GM21367 (cell line): ENCODE results near the gene GPR137.
"Not testable (repeated sequence)": the region's sequence is repeated elsewhere in the genome, so short reads cannot be mapped to it uniquely, and the experiment has no call there.

Experiments used
- ATAC-seq: cut with Tn5 transposase; IDR thresholded peaks from one replicate; pipeline ENCODE4 v1.9.1; 2021; ENCODE audit not compliant: unreplicated experiment

Gene GPR137

GRCh38 chr11:64316672-64317324, 31.1 kb downstream of the GPR137 start:
- ATAC-seq, result peak; percentile 14

DNA sequence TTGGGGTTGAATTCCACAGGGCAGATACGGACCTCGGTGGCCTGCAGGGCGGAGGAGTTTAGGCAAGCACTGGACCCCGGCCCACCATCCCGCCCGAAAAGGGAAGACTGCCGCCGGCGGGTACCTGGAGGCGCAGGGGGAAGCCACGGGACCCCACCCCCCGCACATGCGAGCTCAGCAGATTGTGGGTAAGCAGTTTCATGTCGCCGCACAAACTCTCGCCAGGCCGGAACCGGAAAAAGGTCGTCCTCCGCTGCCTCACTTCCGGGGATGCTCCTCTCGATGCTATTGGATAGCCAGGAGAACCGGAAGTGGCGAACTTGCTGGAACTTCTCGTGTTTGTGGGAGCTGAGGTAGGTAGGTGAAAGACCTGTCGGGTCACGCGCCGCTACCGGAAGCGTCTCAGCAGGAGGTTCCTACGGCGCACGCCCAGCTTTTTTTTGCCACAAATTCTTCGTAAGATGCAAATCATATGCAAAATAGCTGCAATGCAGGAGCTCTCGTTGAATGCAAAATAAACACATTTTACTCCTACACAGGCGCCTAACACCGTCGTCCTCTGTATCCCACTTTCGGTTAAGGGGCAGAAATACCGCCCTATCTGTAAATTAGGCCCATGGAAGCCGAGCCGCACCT, 31.8 kb downstream of the GPR137 start, which contains the start of gene TRMT112:
Gene TRMT112, minus strand, starts transcription at position 235 of the 636 bp plus-strand sequence. Its CDS starts 33 bp downstream, at position 202.
- peak; percentile 41 for ATAC-seq

DNA sequence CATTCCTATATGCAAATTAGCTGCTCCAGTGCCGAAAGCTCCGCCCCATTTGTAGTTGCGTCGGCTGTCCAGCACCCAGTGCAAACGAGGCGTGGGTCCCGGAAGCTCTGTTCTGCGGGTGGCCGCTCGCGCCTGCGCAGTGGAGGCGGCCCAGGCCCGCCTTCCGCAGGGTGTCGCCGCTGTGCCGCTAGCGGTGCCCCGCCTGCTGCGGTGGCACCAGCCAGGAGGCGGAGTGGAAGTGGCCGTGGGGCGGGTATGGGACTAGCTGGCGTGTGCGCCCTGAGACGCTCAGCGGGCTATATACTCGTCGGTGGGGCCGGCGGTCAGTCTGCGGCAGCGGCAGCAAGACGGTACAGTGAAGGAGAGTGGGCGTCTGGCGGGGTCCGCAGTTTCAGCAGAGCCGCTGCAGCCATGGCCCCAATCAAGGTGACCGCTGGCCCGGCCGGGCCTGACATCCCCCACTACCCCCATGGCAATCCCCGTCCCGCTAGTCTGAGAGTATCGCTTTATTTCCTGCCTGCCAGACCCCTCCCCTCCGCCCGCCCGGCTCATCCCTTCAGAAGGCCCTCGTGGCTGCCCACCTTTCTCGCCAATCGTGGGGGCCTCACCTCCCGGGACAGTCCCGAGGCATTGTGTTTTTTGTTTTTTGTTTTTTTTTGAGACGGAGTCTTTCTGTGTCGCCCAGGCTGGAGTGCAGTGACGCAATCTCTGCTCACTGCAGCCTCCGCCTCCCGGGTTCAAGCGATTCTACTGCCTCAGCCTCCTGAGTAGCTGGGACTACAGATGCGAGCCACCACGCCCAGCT, 32.5 kb downstream of the GPR137 start, which contains the start of gene PRDX5:
Gene PRDX5, plus strand, starts transcription at position 161 of the 805 bp plus-strand sequence. Its CDS starts 95 bp downstream, at position 256.
- ATAC-seq, result peak; percentile 46

- no peak for ATAC-seq
Measured at GRCh38 chr11:64318766-64319761, 33.4 kb downstream of the GPR137 start.

DNA sequence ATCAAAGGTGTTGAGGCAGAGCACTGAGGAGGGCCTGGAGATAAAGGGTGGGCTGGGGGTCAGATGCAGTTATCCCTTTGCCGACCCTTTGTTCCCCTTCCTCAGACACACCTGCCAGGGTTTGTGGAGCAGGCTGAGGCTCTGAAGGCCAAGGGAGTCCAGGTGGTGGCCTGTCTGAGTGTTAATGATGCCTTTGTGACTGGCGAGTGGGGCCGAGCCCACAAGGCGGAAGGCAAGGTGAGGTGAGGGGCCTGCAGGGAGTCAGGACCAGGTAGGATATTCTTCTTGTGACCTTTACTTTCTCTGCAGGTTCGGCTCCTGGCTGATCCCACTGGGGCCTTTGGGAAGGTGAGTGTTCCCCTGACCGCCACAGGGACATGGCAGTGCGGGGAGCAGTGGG, 34.9 kb downstream of the GPR137 start:
- ATAC-seq, result no peak

DNA sequence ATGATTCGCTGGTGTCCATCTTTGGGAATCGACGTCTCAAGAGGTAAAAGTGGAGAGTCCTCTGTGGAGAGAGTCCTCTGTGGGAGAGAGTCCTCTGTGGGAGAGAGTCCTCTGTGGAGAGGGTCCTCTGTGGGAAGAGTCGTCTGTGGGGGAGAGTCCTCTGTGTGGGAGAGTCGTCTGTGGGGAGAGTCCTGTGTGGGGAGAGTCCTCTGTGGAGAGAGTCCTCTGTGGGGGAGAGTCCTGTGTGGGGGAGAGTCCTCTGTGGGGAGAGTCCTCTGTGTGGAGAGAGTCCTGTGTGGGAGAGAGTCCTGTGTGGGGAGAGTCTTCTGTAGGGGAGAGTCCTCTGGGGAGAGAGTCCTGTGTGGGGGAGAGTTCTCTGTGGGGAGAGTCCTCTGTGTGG, 35.4 kb downstream of the GPR137 start:
- no peak for ATAC-seq

DNA sequence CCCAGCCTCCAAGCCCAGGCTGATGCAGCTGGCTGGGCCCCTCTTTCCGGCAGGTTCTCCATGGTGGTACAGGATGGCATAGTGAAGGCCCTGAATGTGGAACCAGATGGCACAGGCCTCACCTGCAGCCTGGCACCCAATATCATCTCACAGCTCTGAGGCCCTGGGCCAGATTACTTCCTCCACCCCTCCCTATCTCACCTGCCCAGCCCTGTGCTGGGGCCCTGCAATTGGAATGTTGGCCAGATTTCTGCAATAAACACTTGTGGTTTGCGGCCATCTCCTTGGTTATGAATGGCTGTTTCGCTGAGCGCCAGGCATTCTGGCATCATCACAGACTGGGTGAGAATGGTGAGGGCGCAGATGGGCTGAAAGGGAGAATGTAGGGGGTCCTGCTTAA, 35.9 kb downstream of the GPR137 start:
- no peak for ATAC-seq

DNA sequence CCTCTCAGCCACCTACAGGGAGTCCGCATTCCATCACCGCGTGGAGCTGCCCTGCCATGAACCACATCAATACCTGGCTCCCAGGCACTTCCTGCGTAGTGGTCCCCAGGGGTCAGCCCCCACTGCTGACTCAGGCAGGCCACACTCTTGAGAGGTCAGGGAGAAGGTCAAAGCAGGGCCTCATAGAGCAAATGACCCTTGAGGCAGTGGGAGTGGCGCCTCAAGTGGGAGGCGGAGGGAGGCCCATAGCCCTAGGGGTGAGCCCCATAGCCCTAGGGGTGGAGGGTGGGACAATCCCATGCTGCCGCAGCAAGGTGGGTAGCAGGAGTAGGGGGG, 37.2 kb downstream of the GPR137 start:
- no peak for ATAC-seq

DNA sequence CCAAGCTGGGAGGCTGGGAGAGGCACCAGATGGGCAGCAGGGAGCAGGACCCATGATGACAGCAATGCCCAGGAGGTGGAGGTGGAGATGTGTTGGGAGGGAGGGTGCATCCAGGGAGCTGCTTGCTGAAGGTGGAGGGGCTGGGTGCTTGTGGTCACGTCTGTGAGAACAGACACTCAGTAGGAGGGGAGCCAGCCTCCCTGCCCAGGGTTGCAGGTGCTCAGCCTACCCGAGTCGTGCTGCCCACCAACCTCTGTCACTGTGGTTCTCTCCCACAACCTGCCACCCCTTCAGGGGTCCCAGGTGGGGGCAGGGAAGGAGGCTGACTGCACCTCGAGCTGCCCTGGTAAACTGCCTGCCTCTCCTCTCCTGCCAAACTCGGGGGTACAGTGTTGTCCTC, 37.7 kb downstream of the GPR137 start:
- ATAC-seq, result no peak

DNA sequence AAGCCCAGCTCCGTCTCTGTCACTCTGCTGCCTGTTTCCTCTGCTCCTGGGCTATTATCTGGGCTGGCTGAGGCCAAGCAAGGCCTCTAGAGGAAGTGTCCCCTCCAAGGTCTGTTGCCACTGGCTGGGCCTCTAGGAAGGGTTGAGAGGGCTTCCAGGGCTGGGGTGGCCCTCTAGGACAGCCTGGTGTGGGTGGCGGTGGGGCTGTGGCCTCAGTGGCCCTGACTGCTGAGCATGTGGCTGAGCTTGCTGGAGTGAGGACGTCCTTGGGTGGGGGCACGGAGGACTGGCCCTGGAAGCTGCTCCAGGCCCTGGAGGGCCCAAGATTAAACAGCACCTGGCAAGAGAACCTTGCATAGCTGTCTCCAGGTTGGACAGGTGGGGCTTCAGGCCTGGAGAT, 38.3 kb downstream of the GPR137 start:
- not testable (repeated sequence) for ATAC-seq

- ATAC-seq, result no peak
Measured at GRCh38 chr11:64324692-64325469, 39.2 kb downstream of the GPR137 start.

- ATAC-seq, result no peak
Measured at GRCh38 chr11:64327375-64327774, 41.7 kb downstream of the GPR137 start.

- no peak for ATAC-seq
Measured at GRCh38 chr11:64327993-64328392, 42.3 kb downstream of the GPR137 start.

- ATAC-seq, result no peak
Measured at GRCh38 chr11:64330888-64331287, 45.2 kb downstream of the GPR137 start.

DNA sequence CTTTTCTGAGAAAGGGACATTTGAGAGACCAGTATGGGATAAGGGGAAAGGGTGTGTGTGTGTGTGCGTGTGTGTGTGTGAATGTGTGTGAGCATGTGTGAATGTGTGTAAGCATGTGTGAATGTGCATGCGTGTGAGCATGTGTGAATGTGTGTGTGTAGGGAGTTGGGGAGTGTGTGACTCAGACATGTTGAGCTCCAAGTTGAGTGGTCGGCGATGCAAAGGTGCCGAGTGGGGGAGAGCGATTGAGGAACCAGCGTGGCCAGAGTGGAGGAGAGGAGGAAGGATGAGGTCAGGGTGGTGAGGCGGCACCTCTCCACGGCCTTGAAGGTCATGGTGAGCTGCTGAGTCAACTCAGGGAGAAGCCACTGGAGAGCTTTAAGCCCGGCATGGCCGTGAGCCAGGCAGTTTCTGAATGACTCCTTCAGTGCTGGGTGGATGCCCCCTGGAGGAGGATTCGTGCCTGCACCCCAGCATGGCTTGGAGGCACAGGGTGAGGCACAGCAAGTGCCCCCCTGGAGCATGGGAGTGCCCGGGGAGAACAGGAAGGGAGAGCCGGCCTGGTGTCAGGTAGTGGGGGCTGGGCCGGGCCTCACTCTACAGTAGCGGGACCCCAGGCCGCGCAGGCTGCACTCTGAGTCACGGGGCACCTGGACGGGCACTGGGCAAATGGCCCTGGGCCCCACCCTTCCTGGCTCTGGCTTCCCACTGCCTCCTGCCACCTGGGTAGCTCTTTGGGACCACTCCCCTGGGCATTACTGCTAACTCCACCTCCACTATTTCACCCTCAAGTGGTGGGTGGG, 46.1 kb downstream of the GPR137 start:
- ATAC-seq, result no peak

DNA sequence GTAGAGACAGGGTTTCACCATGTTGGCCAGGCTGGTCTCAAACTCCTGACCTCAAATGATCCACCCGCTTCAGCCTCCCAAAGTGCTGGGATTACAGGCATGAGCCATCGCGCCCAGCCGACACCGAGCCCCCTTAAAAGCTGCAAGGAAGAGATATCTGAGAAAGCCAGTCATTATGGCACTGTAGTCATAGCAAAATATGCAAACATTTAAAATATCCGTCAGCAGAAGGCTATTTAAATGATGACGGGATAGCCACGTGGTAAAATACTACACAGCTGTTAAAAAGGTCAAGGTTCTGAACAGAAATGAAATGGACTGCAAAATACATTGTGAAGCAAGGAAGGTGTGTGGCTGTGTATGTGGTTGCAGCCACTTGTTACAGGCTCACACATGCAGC, 47.9 kb downstream of the GPR137 start:
- ATAC-seq, result no peak

GRCh38 chr11:64334764-64335735, 49.4 kb downstream of the GPR137 start:
- ATAC-seq, result peak; percentile 60
